RCC 7860 (cell line): ENCODE measurements around the gene SF3B6.
"Not testable (repeated sequence)": the region's sequence is repeated elsewhere in the genome, so short reads cannot be mapped to it uniquely, and the experiment has no call there.

ENCODE experiments used
- DNase-seq: peaks from one replicate; pipeline ENCODE4 v3.0.0-alpha.2; 2015; ENCODE audit warnings: low spot score
- FAIRE-seq: peaks from 2 replicates; lab custom pipeline; 2012; peaks lifted over from hg19 to GRCh38; lab: Jason Lieb, UNC

The SF3B6 gene

DNA sequence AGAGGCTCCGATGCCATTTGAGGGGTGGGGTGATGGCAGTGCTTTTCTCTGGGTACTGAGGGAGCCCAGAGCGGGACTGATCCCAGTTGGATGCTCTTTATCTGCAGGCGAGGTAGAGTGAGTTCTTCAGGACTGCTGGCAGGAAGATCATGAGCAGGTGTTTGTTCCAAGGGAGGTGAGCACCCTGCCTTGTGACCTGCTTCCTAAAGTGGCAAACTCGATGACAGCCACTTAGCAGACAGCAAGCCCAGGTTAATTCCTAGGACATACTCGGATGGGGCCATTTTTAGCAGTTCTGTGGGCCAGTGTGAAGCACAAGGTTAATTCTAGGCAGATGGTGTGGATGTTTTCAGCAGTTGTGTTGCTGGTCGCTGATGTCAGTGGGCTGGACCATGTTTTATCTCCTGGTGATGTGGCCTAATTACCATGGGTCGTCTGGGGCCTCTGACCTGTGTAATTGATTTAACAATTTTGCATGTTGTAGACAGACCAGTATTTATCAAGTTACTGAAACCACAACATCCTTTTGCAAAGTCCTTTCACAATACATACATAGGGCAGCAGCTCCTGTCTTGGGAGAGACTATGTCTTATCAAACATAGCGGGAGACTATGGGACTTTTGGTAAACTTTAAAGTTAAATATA is 21.6 kb downstream of the SF3B6 start:
- no peak for DNase-seq
- no peak for FAIRE-seq

DNA sequence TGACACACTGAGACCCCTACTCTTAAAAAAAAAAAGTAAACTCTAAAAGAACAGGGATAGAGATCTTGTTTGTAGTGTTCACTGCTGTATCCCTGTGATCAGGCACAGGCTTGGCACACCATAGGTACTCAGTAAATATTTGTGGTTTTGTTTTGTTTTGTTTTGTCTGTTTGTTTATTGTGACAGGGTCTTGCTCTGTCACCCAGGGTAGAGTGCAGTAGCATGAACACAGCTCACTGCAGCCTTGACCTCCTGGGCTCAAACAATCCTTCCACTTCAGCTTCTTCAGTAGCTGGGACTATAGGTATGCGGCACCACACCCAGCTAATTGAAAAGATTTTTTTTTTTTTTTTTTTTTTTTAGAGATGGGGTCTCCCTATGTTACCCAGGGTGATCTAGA is 23.2 kb downstream of the SF3B6 start:
- no peak for FAIRE-seq
- DNase-seq = no peak

DNA sequence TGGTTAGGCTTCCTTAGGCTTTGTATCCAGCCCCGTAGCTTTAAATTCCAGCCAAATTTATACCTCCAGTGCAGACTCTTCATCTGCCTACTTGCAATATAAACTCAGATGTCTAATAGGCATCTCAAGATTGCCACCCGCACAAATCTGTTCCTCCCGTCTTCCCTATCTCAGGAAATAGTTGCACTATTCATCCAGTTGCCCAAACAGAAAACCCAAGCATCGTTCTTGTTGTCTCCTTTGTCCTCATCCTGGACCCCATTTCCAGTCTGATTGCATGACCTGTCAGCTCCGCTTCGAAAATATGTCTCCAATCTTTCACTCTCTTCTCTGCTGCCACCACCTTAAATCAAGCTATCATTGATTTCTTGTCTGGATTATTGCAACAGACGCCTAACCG is 24.3 kb downstream of the SF3B6 start:
- FAIRE-seq = no peak
- no peak for DNase-seq

- FAIRE-seq (no peak), DNase-seq (no peak)
Observed at GRCh38 chr2:24050041-24050979, 25.8 kb downstream of the SF3B6 start.

- DNase-seq = peak; percentile 38
- FAIRE-seq = no peak
Observed at GRCh38 chr2:24049485-24050021, 26.6 kb downstream of the SF3B6 start, which contains the start of gene FKBP1B. Gene FKBP1B (plus strand): TSS chr2:24049741. CDS start chr2:24049850, 109 bp downstream.

- no peak for DNase-seq
Observed at GRCh38 chr2:24048769-24049484, 27.2 kb downstream of the SF3B6 start.

GRCh38 chr2:24047703-24048033 is 28.5 kb downstream of the SF3B6 start:
- DNase-seq (no peak), FAIRE-seq (no peak)

More at GRCh38 chr2:24048769-24049484, 27.2 kb downstream of the SF3B6 start:
- no peak for FAIRE-seq

DNA sequence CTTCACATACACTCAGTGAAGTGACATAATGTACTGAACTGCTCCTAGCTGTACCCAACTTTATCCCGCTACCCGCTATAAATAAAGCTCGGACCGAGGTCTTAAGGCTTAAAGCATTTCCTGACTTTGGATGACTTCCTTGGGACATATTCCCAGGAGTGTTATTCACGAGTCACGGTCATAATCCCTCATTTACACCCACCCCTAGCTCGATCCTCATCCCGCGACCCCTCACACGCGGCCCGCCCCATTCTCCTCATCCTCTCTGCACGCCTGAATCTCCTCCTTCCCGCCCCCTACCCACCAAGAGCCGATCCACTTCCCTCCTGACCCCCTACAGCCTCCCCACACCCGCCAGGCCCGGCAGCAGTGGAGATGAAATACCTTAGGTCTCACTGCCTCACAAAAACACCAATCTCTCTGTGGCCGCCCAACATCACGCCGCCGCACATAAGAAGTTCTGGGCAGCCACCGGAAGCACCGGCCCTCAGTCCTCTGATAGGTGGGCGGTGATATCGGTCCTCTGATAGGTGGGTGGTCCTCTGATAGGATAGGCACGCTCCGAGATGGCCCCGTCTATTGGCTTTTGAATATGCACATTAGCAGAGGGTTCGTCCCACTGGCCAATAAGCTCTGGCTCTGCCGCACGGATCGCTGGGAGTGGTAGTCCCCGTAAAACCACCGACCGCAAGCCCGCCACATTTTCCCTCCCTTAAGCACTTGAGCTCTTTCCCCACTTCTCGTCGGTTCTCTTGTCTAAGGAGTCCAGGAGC is 29.0 kb downstream of the SF3B6 start, which contains the start of gene WDCP:
Gene WDCP (minus strand): TSS at position 462 of the 773 bp plus-strand sequence. CDS start 7,897 bp downstream, outside the sequence.
- FAIRE-seq (peak; percentile 90), DNase-seq (peak; percentile 97)

DNA sequence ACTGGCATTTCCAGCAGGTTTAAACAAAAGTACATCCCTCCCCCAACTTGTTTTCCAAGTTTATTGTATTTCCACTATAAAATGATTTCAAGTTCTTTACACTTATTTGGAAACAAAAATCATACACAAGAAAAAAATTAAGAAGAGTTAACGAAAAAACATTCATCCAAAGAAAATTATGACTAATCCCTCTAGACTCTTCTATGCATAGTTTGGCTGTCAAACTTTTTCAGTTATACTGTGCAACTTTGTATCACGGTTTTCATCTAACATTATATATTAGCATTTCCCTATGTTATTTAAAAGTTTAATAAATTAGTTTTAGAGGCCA is 29.6 kb downstream of the SF3B6 start:
- FAIRE-seq (no peak), DNase-seq (no peak)

GRCh38 chr2:24045511-24046508 is 30.3 kb downstream of the SF3B6 start:
- FAIRE-seq = no peak
- no peak for DNase-seq

- not testable (repeated sequence) for DNase-seq, FAIRE-seq
Observed at GRCh38 chr2:24043133-24043532, 33.0 kb downstream of the SF3B6 start.

DNA sequence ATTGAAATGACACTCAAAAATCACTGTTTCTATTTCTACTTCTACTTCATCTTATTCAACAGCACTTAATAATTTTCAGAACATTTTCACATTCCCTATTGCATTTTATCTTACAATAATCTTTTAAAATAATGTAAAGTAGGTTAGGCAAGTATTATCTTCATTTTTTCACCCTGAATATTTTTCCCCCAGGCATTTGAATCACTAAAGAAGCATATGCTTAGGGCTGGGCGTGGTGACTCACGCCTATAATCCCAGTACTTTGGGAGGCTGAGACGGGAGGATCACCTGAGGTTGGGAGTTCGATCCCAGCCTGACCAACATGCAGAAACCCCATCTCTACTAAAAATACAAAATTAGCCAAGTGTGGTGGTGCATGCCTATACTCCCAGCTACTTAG is 35.6 kb downstream of the SF3B6 start:
- DNase-seq = no peak
- no peak for FAIRE-seq

DNA sequence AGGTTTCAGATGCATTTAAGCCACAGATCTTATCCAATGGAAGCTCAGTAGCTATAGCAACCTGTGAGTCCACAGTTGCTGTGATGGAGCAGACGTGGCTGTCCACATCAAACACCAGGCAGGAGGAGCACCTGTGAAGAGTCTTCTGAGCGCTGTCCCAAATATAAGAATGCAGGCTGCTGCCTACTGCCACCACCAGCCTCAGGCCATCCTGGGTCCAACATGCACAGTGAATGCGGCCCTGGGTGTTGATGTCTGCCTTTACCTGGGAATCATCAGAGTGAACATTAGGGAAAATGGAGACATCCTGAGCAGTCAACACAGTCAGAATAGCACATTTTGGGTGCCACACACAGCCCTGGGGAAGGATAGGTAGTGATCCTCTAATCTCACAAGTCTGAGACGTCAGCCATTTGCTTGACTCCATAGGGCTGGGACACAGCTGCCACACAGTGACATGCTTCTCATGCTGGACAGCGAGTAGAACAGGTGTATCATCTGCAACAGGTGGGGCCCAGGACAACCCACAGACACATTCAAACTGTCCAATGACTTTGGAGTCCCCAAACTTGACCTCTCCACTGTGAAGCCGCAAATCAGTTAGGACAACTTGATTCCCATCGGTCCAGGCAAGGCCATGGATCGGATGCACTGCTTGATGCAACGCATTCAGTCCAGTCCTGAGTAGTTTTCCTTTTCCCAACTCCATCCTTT is 37.2 kb downstream of the SF3B6 start:
- DNase-seq = no peak
- no peak for FAIRE-seq

GRCh38 chr2:24026233-24026632 is 49.9 kb downstream of the SF3B6 start:
- DNase-seq (no peak), FAIRE-seq (no peak)

GRCh38 chr2:24024996-24025663 is 51.0 kb downstream of the SF3B6 start:
- no peak for FAIRE-seq
- no peak for DNase-seq

DNA sequence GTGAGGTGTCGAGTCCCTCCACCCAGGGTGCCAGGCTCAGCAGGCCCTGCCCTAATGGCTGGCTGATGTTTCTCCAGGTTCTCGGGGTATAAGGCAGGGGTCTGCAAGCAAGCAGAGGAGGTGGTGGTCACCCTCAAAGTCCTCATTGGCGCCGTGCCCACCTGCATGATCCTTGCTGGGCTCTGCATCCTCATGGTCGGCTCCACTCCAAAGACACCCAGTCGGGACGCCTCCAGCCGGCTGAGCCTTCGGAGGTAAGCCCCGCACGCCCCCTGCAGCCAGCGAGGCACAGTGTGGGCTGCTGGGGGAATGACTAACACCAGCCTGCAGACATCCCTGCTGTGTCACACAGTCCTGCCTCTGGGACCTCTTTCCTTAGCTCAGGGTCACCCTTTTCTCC is 52.1 kb downstream of the SF3B6 start:
- no peak for DNase-seq

DNA sequence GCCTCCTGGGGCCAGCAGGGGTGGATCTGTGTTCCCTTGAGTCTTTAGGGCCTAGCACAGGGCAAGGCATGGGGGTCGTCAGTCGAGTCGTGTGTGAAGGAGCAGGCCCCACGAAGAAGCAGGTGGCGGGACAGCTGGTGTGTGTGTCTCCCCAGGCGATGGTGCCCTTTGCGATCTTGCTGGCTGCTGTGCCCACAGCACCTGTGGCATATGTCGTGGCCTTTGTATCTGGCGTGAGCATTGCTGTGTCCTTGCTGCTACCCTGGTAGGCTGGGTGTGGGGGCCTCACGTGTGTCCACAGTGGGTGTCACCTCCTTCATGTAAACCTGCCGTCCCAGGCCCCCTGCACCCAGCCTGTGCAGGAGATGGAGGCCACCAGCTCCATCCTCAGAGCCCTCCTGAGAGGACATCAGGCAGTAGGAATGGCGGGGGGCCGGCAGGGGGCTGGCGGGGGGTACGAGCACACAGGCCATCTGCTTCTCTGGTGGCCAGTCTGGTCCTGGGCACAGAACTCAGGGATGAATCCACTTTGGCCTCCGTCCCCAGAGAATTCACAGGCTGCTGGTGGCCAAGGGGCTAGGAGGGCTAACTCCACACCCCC is 53.1 kb downstream of the SF3B6 start:
- FAIRE-seq (no peak), DNase-seq (no peak)

More for the DNA sequence above, 52.1 kb downstream of the SF3B6 start:
- no peak for FAIRE-seq
